ENCODE data around the gene UBA3.
A peak's percentile ranks its signal among the peaks of the same experiment; 100 is the strongest.

UBA3 gene

DNA sequence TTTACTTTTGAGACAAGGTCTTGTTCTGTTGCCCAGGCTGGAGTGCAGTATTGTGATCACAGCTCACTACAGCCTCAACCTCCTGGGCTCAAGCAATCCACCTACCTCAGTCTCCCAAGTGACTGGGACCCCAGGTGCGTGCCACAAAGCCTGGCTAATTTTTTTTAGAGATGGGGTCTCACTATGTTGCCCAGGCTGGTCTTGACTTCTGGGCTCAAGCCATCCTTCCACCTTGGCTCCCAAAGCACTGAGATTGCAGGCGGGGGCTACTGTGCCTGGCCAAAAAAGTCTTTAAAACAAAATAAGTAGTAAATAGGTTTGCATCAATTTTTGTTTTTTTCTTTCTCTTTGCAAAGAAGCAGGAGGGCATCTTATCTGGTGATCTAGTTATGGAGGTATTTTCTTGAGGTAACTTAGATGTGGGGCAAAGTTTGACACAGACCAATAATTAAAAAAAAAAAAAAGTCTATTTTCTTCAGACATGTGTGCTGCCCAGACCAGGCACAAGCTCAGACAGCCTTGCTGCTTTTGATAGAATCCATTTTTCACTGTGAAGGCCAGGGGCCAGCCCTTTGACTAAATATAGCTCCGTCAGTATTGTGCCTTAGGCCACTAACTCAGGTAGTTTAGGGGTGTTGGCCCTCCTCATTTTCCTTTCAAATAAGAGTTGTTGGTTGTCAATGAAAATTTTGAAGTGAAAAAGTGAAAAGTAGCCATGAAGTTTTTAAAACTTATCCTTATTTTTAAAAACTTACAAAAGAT, 7.0 kb upstream of the UBA3 start:
- H3K9me3 ChIP-seq (ENCODE audit: control insufficient read depth, low read length): no peaks in the 10 kb centered on the region
- peaks cover 6% of the 10 kb centered on the region for H3K36me3 ChIP-seq (ENCODE audit: control insufficient read depth, insufficient read depth, low read length)
- WGBS, 2 experiments (ENCODE audit: insufficient coverage in 2 of 2): 83 to 100% methylated on average over 1 to 2 of the region's 3 CpGs
- H3K4me1 ChIP-seq (ENCODE audit: control insufficient read depth, insufficient read depth, low read length, poor library complexity, severe bottlenecking): peaks cover 80% of the 10 kb centered on the region
- no peak overlapping the region for H3K27ac ChIP-seq (ENCODE audit: low read depth, low read length, severe bottlenecking)
- no peak overlapping the region for H3K4me3 ChIP-seq (ENCODE audit: extremely low read depth, insufficient read depth, low read length, poor library complexity, severe bottlenecking)

DNA sequence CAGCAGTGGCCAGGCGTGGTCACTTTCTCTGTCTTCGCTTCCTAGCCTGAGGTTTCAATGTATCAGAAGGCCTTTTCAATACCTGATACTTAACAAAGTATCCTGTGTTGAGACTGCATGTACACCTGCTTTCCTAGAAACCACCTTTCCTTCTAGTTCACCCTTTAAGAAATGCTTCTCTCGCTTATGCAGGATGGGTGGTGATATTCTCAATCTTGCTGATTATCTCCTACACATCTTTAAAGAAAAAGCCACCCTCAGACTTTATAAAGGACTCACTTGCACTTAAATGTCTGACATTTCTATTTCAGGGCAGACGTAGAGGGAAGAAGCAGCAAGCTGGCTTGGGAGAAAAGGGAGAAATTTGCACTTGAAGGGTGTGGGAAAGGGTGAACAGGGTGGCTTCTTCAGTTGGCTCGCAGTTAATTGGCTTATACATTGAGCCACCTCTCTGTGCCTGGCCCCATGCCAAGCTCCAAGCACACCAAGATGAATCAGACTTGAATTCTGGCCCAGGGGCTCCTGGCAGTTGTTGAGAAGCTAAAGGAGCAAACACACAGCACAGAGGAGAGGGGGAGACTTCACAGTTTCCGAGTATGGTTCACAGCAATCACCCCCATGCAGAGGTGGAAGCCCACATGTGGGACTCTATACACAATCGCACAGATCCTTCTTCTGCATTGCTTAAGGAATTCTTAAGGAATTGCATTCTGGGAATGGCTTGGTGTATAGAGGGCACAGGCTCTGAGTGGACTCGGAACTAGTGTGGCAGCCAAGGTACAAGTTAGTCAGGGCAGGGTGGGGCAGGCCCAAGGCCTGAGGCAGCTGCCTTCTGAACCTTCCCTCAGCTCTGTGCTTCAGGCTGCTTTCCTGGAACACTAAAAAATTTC, 5.9 kb upstream of the UBA3 start:
- H3K4me1 ChIP-seq (ENCODE audit: control insufficient read depth, insufficient read depth, low read length, poor library complexity, severe bottlenecking): peaks cover 69% of the 10 kb centered on the region
- WGBS, 2 experiments (ENCODE audit: insufficient coverage in 2 of 2): 57 to 61% methylated on average over 4 to 7 of the region's 8 CpGs

DNA sequence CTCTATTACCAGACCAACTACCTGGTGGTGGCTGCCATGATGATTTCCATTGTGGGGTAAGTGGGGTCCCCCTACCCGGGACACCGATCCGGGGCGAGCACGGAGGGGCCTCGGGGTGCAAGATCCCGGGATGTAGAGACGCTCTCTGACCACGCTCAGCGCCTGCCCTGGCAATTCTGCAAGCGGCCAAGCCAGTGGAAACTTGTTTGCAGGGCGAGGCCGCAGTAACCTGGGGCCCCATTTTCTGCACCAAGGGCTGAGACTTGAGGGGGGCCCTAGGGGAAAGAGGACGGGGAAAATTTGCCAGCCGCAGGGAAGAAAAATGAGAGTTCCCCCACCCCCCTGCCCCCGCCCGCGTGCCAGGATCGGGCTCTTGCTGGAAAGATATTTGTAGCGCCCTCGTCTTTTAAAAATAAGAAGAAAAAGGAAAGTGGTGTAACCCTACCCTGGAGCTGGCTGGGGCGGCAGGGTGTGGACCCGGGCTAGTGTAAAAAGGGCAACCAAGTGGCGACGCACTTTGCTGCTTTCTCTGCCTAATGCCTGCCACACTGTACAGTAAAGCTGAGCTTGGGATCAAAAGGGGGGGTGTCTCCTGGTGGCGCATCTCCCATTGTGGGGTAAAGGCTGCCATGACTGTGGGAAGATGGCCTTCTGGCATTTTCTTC, 5.1 kb upstream of the UBA3 start:
- Histone ChIP-seq H3K36me3 (ENCODE audit: control insufficient read depth, insufficient read depth, low read length) (no peaks in the 10 kb centered on the region), H3K4me1 (ENCODE audit: control insufficient read depth, insufficient read depth, low read length, poor library complexity, severe bottlenecking) (peaks cover 62% of the 10 kb centered on the region), H3K4me3 (ENCODE audit: extremely low read depth, insufficient read depth, low read length, poor library complexity, severe bottlenecking) (peak overlapping the region; percentile 95), H3K9me3 (ENCODE audit: control insufficient read depth, low read length) (no peaks in the 10 kb centered on the region), H3K27ac (ENCODE audit: low read depth, low read length, severe bottlenecking) (peak overlapping the region; percentile 95)
- 0 to 4% methylated on average over 22 to 23 of the region's 26 CpGs for WGBS, 2 experiments (ENCODE audit: insufficient coverage in 2 of 2)

More for the DNA sequence above, 5.9 kb upstream of the UBA3 start:
- Histone ChIP-seq H3K4me3 (ENCODE audit: extremely low read depth, insufficient read depth, low read length, poor library complexity, severe bottlenecking) (peak overlapping the region; percentile 95), H3K27ac (ENCODE audit: low read depth, low read length, severe bottlenecking) (peak overlapping the region; percentile 36), H3K9me3 (ENCODE audit: control insufficient read depth, low read length) (no peaks in the 10 kb centered on the region), H3K36me3 (ENCODE audit: control insufficient read depth, insufficient read depth, low read length) (peaks cover 6% of the 10 kb centered on the region)

DNA sequence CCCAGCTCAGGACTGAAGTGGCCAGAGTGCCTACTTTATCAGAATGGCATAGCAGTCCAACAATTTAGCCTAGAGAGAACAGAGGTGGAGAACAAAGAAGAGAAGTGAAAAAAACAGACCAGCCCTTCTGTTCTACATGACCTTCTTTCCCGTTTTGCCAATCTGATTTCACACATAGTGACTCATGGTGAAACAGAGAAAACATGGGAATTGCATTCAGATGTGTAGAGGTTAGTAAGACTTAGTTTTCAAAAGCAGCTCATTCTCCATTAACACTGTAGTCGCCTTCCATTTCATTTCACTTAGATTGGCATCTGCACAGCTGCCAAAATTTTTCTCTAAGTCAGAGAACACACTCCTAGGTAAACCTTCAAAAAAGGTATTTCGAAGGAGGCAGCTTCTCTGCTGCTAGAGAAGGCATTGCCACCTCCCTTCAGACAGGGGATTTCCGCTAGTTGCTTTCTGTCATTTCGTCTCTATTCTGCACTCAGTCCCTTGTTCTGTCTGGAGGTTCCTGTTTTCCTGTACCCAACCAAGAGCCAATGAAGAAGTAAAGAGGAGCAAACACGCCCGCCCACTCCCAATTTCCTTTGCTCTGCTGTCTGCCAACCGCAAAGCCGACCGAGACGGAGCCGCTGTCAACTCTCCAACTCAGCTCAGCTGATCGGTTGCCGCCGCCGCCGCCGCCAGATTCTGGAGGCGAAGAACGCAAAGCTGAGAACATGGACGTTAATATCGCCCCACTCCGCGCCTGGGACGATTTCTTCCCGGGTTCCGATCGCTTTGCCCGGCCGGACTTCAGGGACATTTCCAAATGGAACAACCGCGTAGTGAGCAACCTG, 4.4 kb upstream of the UBA3 start, which contains the start of gene ARL6IP5:
Gene ARL6IP5 (plus strand): TSS at position 612 of the 842 bp plus-strand sequence. CDS start 111 bp downstream, at position 723.
- 1 to 4% methylated on average over 23 to 26 of the region's 32 CpGs for WGBS, 2 experiments (ENCODE audit: insufficient coverage in 2 of 2)
- Histone ChIP-seq H3K27ac (ENCODE audit: low read depth, low read length, severe bottlenecking) (peak within 1 kb of the TSS; percentile 95), H3K9me3 (ENCODE audit: control insufficient read depth, low read length) (no peaks in the 10 kb centered on the region), H3K36me3 (ENCODE audit: control insufficient read depth, insufficient read depth, low read length) (no peaks in the 10 kb centered on the region), H3K4me3 (ENCODE audit: extremely low read depth, insufficient read depth, low read length, poor library complexity, severe bottlenecking) (peak within 1 kb of the TSS; percentile 95), H3K4me1 (ENCODE audit: control insufficient read depth, insufficient read depth, low read length, poor library complexity, severe bottlenecking) (peaks cover 54% of the 10 kb centered on the region)

DNA sequence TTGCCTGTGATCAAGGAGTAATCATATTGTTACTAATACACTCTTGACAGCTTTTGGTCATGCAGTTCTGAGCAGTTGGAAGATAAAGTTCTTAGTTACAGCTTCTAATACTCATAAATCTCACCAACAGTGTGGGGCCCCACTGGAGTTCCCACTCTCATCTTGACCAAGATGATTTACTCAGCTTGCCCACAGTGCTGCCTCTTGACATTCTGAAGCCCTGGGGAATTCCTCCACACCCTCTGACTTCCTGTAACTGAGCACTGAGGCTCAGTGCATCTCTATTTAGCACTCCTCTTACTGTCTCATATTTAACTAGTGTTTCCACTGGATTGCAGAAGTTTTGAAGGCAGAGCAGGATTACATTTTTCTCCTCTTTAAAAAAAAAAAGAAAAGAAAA, 2.6 kb upstream of the UBA3 start:
- Histone ChIP-seq H3K4me1 (ENCODE audit: control insufficient read depth, insufficient read depth, low read length, poor library complexity, severe bottlenecking) (peaks cover 39% of the 10 kb centered on the region), H3K27ac (ENCODE audit: low read depth, low read length, severe bottlenecking) (peak overlapping the region; percentile 78), H3K4me3 (ENCODE audit: extremely low read depth, insufficient read depth, low read length, poor library complexity, severe bottlenecking) (no peak overlapping the region), H3K9me3 (ENCODE audit: control insufficient read depth, low read length) (no peaks in the 10 kb centered on the region), H3K36me3 (ENCODE audit: control insufficient read depth, insufficient read depth, low read length) (peaks cover 6% of the 10 kb centered on the region)

DNA sequence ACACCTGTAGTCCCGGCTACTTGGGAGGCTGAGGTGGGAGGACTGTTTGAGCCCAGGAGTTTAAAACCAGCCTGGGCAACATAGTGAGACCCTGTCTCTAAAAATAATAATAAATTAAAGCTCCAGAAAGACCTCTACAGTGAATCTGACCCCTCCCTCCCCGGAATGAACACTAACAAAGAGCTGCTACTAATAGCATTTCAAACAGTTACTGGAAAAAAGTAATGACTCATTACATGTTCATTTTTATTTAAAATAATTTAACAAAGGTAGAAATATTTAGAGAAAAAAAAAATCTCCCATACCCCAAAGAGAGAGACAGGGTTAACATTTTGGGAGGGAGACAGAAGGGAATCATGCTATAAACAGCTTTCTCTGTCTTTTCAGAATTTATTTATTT, 2.2 kb upstream of the UBA3 start:
- no CpG with 5 or more reads among the region's 2 CpGs for WGBS, 2 experiments (ENCODE audit: insufficient coverage in 2 of 2)
- peaks cover 35% of the 10 kb centered on the region for H3K4me1 ChIP-seq (ENCODE audit: control insufficient read depth, insufficient read depth, low read length, poor library complexity, severe bottlenecking)

DNA sequence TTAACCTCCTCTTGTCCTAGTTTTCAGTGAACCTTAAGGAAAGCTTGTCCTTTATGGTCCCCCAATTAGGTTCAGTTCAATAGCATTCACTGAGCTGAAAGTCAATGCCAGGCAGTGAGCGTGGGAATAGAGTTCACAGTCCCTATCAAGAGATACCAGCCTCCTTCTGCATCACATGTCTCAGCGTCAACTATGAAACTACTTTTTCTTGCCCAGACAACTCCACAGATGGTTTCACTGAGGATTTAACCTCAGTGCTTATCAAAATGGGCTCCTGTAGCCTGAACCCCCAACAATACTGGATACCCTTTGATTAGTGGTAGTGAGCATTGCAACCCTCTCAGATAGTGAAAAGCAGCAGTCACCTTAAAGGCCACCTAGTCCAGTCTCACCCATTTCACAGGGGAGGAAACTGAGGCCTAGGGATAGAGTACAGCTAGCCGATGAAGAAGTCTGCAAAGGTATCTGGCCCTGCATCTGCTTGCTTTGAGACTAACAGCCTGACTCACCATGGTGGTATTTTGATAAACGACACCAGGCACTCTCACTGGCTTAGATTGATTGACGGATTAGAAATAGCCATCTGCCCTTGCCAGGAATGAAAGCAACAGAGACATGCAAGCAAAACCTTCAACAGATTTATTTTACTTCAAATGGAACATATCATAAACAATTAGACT, 1.6 kb upstream of the UBA3 start:
- H3K9me3 ChIP-seq (ENCODE audit: control insufficient read depth, low read length): no peaks in the 10 kb centered on the region
- peaks cover 6% of the 10 kb centered on the region for H3K36me3 ChIP-seq (ENCODE audit: control insufficient read depth, insufficient read depth, low read length)
- H3K4me3 ChIP-seq (ENCODE audit: extremely low read depth, insufficient read depth, low read length, poor library complexity, severe bottlenecking): no peak overlapping the region
- H3K27ac ChIP-seq (ENCODE audit: low read depth, low read length, severe bottlenecking): peak overlapping the region; percentile 78
- 74 to 84% methylated on average over 5 of the region's 5 CpGs for WGBS, 2 experiments (ENCODE audit: insufficient coverage in 2 of 2)
- H3K4me1 ChIP-seq (ENCODE audit: control insufficient read depth, insufficient read depth, low read length, poor library complexity, severe bottlenecking): peaks cover 29% of the 10 kb centered on the region

More for the DNA sequence above, 2.2 kb upstream of the UBA3 start:
- H3K4me3 ChIP-seq (ENCODE audit: extremely low read depth, insufficient read depth, low read length, poor library complexity, severe bottlenecking): no peak overlapping the region
- H3K36me3 ChIP-seq (ENCODE audit: control insufficient read depth, insufficient read depth, low read length): peaks cover 6% of the 10 kb centered on the region
- H3K9me3 ChIP-seq (ENCODE audit: control insufficient read depth, low read length): no peaks in the 10 kb centered on the region
- peak overlapping the region; percentile 78 for H3K27ac ChIP-seq (ENCODE audit: low read depth, low read length, severe bottlenecking)

DNA sequence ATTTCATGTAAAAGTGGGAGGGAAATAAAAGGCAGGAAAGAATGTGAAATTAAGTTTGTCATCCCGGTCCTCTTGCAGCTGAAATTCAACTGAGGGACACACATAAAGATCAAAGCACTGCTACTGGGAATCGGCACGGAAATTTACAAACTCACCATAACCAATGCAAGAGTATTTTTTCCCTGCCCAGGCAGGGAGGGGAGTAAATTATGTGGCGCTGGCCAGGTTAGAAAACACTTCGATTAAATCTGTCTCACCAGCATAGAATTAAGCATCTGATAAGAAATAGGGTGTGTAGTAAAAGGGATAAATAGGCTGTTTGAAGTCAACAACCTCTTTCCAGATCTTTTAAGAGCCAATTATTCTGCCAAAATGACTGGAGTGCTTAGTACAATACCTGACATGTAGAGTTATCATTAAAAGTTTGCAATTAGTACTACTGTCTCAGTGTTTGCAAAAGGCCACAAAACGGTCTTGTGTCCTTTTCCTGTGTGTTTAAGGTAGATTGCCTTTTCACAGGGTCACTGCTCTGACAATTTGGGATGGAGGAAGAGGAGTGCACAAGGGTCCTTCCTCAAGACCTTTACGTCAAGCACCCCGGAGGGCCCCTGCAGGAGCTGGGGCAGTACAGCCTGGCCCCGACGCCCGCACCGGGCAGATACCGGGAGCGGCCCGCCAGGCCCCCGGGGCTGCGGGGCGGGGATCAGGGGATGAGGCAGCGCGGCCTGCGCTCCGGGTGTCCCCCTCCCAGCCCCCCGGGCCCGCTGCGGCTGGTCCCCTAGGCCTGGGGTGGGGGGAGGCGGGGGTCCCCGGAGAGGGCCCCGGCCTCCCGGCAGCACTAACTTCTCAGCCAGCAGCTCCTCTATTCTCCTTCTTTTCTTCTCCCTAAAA, 651 bp downstream of the UBA3 start:
- Histone ChIP-seq H3K36me3 (ENCODE audit: control insufficient read depth, insufficient read depth, low read length) (peaks cover 11% of the 10 kb centered on the region), H3K4me3 (ENCODE audit: extremely low read depth, insufficient read depth, low read length, poor library complexity, severe bottlenecking) (peak overlapping the region; percentile 76), H3K27ac (ENCODE audit: low read depth, low read length, severe bottlenecking) (peak overlapping the region; percentile 62), H3K4me1 (ENCODE audit: control insufficient read depth, insufficient read depth, low read length, poor library complexity, severe bottlenecking) (peaks cover 20% of the 10 kb centered on the region), H3K9me3 (ENCODE audit: control insufficient read depth, low read length) (no peaks in the 10 kb centered on the region)
- 0% methylated on average over 2 to 18 of the region's 29 CpGs for WGBS, 2 experiments (ENCODE audit: insufficient coverage in 2 of 2)

DNA sequence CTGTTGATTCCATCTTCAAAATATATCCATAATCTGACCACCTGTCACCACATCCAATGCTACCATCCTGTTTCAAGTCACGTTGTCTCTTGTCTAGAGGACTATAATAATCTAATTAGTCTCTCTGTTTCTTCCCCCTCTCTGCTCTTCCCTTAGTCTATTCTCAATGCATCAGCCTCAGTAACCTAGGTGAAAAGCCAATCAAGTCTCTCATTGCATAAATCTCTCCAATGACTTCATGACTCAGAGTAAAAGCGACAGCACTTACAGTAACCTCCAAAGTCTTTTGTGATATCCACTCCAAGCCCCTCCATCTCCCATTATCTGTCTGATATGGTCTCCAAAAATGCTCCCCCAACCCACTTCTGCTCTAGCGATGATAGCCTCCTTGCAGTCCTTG, 7.2 kb downstream of the UBA3 start:
- peaks cover 50% of the 10 kb centered on the region for H3K36me3 ChIP-seq (ENCODE audit: control insufficient read depth, insufficient read depth, low read length)
- no peaks in the 10 kb centered on the region for H3K9me3 ChIP-seq (ENCODE audit: control insufficient read depth, low read length)
- no peak overlapping the region for H3K4me3 ChIP-seq (ENCODE audit: extremely low read depth, insufficient read depth, low read length, poor library complexity, severe bottlenecking)
- 91 to 98% methylated on average over 3 of the region's 3 CpGs for WGBS, 2 experiments (ENCODE audit: insufficient coverage in 2 of 2)
- no peaks in the 10 kb centered on the region for H3K4me1 ChIP-seq (ENCODE audit: control insufficient read depth, insufficient read depth, low read length, poor library complexity, severe bottlenecking)
- no peak overlapping the region for H3K27ac ChIP-seq (ENCODE audit: low read depth, low read length, severe bottlenecking)

Measured in mesodermal cell (in vitro differentiated cells).